GM18502 (cell line): Measurements from ENCODE around the gene MZT2B.
"Not testable (repeated sequence)": the region's sequence is repeated elsewhere in the genome, so short reads cannot be mapped to it uniquely, and the experiment has no call there.

Source experiments
- ATAC-seq: cut with Tn5 transposase; IDR thresholded peaks from one replicate; pipeline ENCODE4 v1.9.1; 2021; ENCODE audit warnings: mild to moderate bottlenecking; ENCODE audit not compliant: unreplicated experiment, poor library complexity

The MZT2B gene

GRCh38 chr2:130169896-130170295, 12.2 kb upstream of the MZT2B start:
- no peak for ATAC-seq

- peak; percentile 83 for ATAC-seq
Observed at GRCh38 chr2:130174866-130175265, 7.2 kb upstream of the MZT2B start.

GRCh38 chr2:130180404-130181324, 1.4 kb upstream of the MZT2B start:
- ATAC-seq, result not testable (repeated sequence)

DNA sequence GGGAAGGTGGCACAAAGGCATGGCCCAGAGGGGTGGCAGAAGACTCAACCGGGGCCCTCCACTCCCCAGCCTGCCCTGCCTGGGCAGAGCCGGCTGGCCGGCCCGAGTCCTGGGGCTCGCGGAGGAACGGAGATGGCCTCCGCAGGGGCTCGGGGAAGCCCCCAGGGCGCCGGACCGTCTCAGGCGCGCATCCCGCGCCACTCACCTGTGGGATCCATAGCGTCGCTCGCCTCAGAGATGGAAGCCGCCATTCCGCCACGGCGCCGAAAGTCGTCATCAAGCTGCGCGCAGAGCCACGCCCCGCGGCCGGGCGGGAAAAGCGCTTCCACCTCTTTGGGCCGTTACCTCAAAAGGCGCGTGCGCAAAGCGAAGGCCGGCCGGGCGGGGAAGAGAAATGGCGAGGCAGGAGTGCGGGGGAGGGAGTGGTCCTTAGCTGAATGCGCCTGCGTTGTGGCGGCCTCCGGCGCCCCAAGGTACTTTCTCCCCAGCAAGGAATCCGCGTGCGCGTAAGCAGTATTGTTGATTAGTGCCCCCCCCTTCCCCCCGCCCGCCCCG, 660 bp upstream of the MZT2B start, which contains the start of gene SMPD4:
SMPD4 (minus strand) TSS at position 278 of the 555 bp plus-strand sequence. CDS start 5,010 bp downstream, outside the sequence.
- ATAC-seq, result peak; percentile 57

- peak; percentile 16 for ATAC-seq
Observed at GRCh38 chr2:130182826-130183511, 907 bp downstream of the MZT2B start.

DNA sequence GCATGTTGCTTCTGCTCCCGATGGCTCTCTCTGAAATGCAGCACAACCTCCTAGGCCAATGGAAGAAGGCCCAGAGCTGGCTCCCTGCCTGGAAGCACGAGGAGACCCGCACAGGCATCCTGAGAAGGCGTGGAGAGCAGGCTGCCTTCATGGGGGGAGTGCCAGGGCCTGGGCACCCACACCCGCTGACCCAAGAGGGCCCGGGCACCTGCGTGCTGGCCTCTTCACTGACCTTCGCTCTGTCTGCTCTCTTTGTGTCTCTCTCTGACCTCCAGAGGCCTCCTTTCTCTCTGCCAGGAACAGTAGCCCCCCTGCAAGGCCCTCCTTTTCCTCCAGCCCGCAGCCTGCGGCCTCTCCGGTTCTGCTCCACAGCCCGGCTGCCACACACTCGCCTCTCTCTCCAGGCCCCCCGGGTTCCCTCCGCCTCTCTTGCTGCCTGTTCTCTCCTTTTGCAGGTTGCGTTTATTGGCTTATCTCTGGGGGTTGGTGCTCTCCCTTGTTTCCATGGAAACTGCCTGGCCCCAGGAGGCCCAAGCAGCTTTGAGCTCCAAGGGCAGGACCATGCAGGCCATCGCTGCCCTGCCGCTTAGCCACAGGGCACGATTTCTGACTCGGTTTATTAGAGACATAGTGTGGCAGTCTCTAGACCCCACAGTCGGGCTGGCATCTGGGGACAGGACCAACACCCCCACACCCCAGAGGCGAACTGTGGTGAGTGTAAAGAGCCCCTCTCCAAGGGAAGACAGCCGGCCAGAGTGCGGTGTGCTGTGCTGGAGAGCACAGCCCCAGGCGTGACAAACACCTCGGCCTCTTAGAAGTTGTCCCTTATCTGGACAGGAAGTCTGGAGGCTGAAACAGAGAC, 1.7 kb downstream of the MZT2B start:
- ATAC-seq, result no peak

DNA sequence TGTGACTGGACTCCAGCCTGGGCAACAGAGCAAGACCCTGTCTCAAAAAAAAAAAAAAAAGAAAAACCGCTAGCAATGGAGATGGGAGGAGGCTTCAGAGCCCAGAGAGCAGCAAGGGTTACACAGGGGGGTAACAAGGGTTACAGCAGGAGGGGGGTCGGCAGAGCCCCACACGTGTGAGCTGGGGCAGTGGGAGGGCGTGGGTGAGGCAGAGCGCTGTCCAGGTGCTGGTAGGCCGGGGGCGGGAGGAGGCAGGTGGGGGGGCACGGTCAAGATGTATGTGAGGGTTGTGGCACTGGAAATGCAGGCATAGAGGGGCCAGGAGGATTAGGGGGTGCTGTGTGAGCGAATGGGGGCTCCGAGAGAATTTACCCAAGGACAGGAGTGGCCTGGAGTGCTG, 3.4 kb downstream of the MZT2B start:
- ATAC-seq, result no peak

- no peak for ATAC-seq
Observed at GRCh38 chr2:130185896-130186295, 3.8 kb downstream of the MZT2B start.

- no peak for ATAC-seq
Observed at GRCh38 chr2:130186391-130186790, 4.3 kb downstream of the MZT2B start.

- ATAC-seq, result no peak
Observed at GRCh38 chr2:130187268-130187667, 5.2 kb downstream of the MZT2B start.

DNA sequence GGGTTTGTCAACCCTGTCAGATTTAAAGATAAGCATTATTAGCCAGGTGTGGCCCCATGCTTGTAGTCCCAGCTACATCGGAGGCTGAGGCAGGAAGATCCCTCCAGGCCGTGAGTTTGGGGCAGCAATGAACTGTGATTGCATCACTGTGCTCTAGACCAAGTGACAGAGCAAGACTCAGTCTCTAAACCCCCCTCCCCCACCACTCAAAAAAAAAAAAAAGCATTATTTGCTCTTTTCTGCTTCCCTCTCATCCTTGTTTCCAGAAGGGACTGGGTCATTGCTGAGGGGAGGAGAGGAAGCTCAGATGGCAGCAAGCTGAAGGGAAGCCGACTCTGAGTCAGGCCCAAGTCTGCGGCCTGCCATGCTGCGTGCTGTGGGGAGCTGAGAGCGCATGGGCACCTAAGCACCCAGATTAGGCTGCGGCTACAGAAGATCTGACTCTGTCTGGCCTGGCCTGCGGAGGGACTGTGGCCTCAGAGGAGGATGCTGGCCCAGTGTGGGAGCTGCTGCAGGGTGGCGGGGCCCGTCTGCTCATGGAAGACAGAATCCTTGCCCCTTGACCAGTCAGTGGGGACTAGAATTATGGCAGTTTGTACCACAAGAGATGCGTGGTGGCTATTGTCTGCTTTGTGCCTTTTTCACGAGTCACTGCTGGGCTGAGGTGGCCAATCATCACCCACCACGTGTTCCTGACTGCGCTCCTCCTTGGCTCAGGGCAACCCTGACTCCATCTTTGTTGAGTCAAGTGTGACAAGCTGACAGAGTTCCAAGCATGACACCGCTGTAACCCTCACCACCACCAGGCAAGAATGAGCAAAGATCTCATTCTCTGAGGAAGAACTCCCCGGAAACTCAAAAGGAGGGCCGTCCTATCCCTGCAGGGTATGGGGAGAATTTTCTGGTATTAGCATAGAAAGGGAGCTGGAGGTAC, 6.1 kb downstream of the MZT2B start:
- ATAC-seq, result not testable (repeated sequence)

DNA sequence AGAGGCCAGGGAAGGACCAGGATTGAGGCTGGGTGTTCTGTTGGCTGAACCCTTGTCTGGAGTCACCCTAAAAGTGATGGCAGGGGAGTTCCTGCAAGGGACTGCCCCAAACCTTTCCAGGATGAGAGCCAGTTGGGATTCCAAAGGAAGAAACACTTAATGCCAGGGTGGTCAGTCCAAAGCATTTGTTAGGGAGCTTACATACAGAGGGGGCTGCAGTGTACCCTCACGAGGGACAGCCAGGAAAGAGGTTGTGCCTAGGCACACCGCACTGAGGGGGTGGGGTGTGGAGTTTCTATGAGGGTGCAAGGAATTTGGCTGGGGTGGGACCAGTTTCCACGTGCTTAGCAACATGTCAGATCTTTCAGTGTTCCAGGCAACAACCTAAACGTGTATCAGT, 6.9 kb downstream of the MZT2B start:
- not testable (repeated sequence) for ATAC-seq

- no peak for ATAC-seq
Observed at GRCh38 chr2:130190237-130190636, 8.2 kb downstream of the MZT2B start.

DNA sequence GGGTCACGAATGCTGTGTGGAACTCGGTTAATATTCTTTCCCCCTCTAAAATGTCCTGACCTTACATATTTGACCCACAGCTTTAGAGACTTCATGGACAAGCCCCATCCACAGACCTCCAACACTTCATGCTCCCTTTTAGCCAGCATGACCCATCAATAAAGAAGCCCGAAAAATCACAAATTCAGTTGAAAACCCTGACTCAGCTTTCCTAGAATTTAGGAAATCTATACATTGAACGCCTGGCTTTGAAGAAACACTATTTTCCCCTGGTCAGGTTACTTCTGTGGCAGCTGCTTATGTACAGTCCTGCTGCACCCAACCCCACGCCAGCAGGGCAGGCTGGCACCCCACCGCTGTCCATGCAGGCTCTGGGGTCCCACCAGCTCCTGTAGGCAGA, 9.3 kb downstream of the MZT2B start:
- ATAC-seq, result not testable (repeated sequence)

DNA sequence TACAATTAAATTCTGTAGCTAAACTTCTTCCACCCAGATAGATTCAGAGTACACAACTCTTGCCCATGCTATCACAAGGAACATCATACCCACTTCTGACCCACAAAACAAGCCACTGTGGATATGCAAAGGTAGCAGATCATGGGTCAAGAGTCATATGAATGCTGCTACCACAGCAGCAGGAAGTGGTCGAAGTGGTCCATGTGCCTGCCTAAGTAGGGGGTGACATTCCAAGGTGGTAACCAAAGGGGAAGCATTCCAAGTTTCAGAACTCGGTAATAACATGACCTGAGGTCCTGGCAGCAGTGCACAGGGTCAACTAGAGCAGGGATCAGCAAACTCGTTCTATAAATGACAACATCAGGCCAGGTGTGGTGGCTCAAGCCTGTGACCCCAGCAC, 10.4 kb downstream of the MZT2B start:
- ATAC-seq, result not testable (repeated sequence)

- ATAC-seq, result not testable (repeated sequence)
Observed at GRCh38 chr2:130193824-130194223, 11.8 kb downstream of the MZT2B start.

GRCh38 chr2:130195089-130195635, 13.1 kb downstream of the MZT2B start:
- not testable (repeated sequence) for ATAC-seq

- not testable (repeated sequence) for ATAC-seq
Observed at GRCh38 chr2:130196052-130196451, 14.0 kb downstream of the MZT2B start.

DNA sequence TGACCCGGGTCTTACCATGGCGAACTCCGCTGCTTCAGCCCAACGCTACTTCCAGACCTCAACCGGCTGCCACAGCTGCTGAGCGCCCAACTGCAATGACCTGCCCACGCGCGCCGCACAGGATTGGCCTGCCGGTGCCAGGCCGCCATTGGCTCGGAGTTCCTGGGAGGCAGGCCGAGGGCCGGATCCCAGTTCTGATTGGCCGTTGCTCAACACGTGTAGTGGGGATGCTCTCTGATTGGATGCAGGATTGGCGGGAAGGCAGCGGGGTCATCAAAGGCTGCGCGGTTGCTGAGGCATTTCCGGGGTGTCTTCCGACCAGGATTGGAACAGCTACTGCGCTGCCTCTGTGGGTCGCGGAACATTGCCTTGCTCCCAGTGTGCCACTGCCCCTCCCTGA, 16.3 kb downstream of the MZT2B start, which contains the start of gene TUBA3E:
TUBA3E (minus strand) TSS at position 97 of the 400 bp plus-strand sequence; CDS start at position 18, 79 bp downstream.
- ATAC-seq, result no peak
